Stomach (tissue), 4 donors: ENCODE data around the gene RER1.

Experiments
- CTCF ChIP-seq, 7 experiments: fragments of 450-650 bp in 4 of 7; fragments of 200-600 bp in 3 of 7; sonication (generic) in 3 of 7; IDR thresholded peaks; one replicate each; pipeline ENCODE4 v1.5.1; 2016 to 2019; ENCODE audit warnings: antibody characterized with exemption in 7 of 7, control low read depth in 2 of 7, mild to moderate bottlenecking in 1 of 7
- POLR2A ChIP-seq, 4 donors: fragments of 450-650 bp; IDR thresholded peaks; one replicate each; pipeline ENCODE4 v1.6.1; 2016; ENCODE audit warnings: antibody characterized with exemption in 4 of 4, control low read depth in 2 of 4, mild to moderate bottlenecking in 1 of 4, moderate library complexity in 1 of 4

- TF ChIP-seq CTCF (IDR thresholded peaks at IDR 0.05) (no peak), POLR2A (IDR thresholded peaks at IDR 0.05) (no peak)
Observed at GRCh38 chr1:2419416-2419815, 27.8 kb downstream of the RER1 start.
